ENCODE data around the gene ISYNA1. TPM values are rescaled to one million over a fixed set of nuclear protein-coding genes. Genes with fewer than 3 reads are reported as not detected.

Gene ISYNA1
- total and polyA plus RNA-seq, 10 of the 15 experiments (the other 5 are each of a cell fraction or from before 2014, with no cell fraction given) = 1.9 to 37.0 (median 9.1) TPM

DNA sequence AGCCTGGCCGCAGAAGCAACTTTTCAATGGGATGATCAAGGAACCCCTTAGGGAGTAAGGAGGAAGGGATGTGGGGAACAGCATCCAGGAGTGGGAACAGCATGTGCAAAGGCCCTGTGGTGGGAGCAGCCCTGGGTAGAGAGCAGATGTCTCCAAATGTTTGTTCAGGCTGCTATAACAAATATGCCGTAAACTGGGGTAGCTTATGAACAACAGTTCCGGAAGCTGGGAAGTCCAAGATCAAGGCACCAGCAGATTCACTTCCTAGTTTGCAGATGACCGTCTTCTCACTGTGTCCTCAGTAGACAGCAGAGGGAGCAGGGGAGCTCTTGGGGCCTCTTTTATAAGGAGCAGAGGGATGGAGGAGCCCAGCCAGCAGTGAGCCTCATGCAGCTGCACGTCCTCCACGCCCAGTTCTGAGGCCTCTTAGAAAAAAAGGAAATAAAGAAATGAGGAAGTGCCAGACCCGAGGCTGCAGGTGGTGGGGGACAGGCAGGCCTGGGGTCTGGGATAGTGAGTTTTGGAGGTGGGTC lies 36.3 kb downstream of the ISYNA1 start (continued):
- TF ChIP-seq, protein P1, sequence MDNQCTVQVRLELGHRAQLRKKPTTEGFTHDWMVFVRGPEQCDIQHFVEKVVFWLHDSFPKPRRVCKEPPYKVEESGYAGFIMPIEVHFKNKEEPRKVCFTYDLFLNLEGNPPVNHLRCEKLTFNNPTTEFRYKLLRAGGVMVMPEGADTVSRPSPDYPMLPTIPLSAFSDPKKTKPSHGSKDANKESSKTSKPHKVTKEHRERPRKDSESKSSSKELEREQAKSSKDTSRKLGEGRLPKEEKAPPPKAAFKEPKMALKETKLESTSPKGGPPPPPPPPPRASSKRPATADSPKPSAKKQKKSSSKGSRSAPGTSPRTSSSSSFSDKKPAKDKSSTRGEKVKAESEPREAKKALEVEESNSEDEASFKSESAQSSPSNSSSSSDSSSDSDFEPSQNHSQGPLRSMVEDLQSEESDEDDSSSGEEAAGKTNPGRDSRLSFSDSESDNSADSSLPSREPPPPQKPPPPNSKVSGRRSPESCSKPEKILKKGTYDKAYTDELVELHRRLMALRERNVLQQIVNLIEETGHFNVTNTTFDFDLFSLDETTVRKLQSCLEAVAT (IDR thresholded peaks at IDR 0.05) = 0 out of 2 replicates have a peak, but pooled peaks have one; percentile 37
- TF ChIP-seq SPI1 (IDR thresholded peaks at IDR 0.05; ENCODE audit: borderline replicate concordance, insufficient read depth, low read depth, low read length) (peak; percentile 97), KDM1A (IDR thresholded peaks at IDR 0.05; ENCODE audit: borderline replicate concordance) (no peak), RAD51 (IDR thresholded peaks at IDR 0.05) (no peak), CHD2 (IDR thresholded peaks at IDR 0.05; ENCODE audit: borderline replicate concordance, low read depth, low read length) (no peak), SUZ12 (IDR thresholded peaks at IDR 0.05; ENCODE audit: unreplicated experiment) (no peak), EED (IDR thresholded peaks at IDR 0.05; ENCODE audit: low read depth) (peak; percentile 63), NFIC (IDR thresholded peaks at IDR 0.05; ENCODE audit: low read depth, low read length) (no peak), SUPT20H (IDR thresholded peaks at IDR 0.05; ENCODE audit: borderline replicate concordance, control insufficient read depth, low read depth, low read length) (no peak), PAX5 (IDR thresholded peaks at IDR 0.05; ENCODE audit: borderline replicate concordance, low read depth, low read length) (no peak), KLF5 (IDR thresholded peaks at IDR 0.05; ENCODE audit: partially characterized antibody) (no peak), TCF3 (IDR thresholded peaks at IDR 0.05; ENCODE audit: borderline replicate concordance, insufficient read depth, low read depth, low read length) (peak; percentile 52; the same call in 1 of the 2 replicates), POLR2AphosphoS5 (IDR thresholded peaks at IDR 0.05; ENCODE audit: low read length) (no peak), HDGF (IDR thresholded peaks at IDR 0.05) (no peak), SRF (IDR thresholded peaks at IDR 0.05; ENCODE audit: low read depth in 2 of 2, low read length in 2 of 2) (0 out of 4 replicates have a peak, but pooled peaks of 1 of the 2 experiments have one; percentile 41), RUNX3 (IDR thresholded peaks at IDR 0.05; ENCODE audit: low read length) (no peak), CBFB (IDR thresholded peaks at IDR 0.05; ENCODE audit: low read depth) (no peak), HCFC1 (IDR thresholded peaks at IDR 0.05; ENCODE audit: low read length) (no peak), POLR2A (IDR thresholded peaks at IDR 0.05; ENCODE audit: low read depth, low read length) (peak; percentile 51; the same call in 1 of the 2 replicates), SREBF1 (IDR thresholded peaks at IDR 0.05; ENCODE audit: low read length) (no peak), RCOR1 (conservative IDR thresholded peaks at IDR 0.05; ENCODE audit: low read depth, low read length) (no peak)
- TF ChIP-seq, protein P2, sequence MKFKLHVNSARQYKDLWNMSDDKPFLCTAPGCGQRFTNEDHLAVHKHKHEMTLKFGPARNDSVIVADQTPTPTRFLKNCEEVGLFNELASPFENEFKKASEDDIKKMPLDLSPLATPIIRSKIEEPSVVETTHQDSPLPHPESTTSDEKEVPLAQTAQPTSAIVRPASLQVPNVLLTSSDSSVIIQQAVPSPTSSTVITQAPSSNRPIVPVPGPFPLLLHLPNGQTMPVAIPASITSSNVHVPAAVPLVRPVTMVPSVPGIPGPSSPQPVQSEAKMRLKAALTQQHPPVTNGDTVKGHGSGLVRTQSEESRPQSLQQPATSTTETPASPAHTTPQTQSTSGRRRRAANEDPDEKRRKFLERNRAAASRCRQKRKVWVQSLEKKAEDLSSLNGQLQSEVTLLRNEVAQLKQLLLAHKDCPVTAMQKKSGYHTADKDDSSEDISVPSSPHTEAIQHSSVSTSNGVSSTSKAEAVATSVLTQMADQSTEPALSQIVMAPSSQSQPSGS (IDR thresholded peaks at IDR 0.05; ENCODE audit: low read length) = no peak
- TF ChIP-seq, protein P3, sequence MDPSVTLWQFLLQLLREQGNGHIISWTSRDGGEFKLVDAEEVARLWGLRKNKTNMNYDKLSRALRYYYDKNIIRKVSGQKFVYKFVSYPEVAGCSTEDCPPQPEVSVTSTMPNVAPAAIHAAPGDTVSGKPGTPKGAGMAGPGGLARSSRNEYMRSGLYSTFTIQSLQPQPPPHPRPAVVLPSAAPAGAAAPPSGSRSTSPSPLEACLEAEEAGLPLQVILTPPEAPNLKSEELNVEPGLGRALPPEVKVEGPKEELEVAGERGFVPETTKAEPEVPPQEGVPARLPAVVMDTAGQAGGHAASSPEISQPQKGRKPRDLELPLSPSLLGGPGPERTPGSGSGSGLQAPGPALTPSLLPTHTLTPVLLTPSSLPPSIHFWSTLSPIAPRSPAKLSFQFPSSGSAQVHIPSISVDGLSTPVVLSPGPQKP (IDR thresholded peaks at IDR 0.05; ENCODE audit: low read depth, low read length) = no peak
- TF ChIP-seq, protein P4, sequence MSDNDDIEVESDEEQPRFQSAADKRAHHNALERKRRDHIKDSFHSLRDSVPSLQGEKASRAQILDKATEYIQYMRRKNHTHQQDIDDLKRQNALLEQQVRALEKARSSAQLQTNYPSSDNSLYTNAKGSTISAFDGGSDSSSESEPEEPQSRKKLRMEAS (IDR thresholded peaks at IDR 0.05; ENCODE audit: low read depth, low read length) = no peak
- TF ChIP-seq, protein P5, sequence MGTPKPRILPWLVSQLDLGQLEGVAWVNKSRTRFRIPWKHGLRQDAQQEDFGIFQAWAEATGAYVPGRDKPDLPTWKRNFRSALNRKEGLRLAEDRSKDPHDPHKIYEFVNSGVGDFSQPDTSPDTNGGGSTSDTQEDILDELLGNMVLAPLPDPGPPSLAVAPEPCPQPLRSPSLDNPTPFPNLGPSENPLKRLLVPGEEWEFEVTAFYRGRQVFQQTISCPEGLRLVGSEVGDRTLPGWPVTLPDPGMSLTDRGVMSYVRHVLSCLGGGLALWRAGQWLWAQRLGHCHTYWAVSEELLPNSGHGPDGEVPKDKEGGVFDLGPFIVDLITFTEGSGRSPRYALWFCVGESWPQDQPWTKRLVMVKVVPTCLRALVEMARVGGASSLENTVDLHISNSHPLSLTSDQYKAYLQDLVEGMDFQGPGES (IDR thresholded peaks at IDR 0.05) = no peak
